Transverse colon (tissue), 4 donors: Measurements from ENCODE around the gene ARHGAP1.

Source experiments
- CTCF ChIP-seq, 5 experiments: fragments of 200-600 bp in 3 of 5; fragments of 450-650 bp in 2 of 5; sonication (generic) in 3 of 5; IDR thresholded peaks; 1 replicate in 2 of 5; 2 replicates in 3 of 5; pipeline ENCODE4 v1.5.1; 2016 to 2017; ENCODE audit warnings: antibody characterized with exemption in 5 of 5, inconsistent platforms in 3 of 5, mild to moderate bottlenecking in 2 of 5, moderate library complexity in 1 of 5
- EP300 ChIP-seq: sonication (generic); formaldehyde crosslinking; IDR thresholded peaks from one replicate; pipeline ENCODE4 v1.6.1; 2017; ENCODE audit warnings: antibody characterized with exemption, low read depth
- POLR2AphosphoS5 ChIP-seq, 3 donors: sonication (generic); formaldehyde crosslinking; IDR thresholded peaks; one replicate each; pipeline ENCODE4 v1.6.1; 2016; ENCODE audit warnings: antibody characterized with exemption in 3 of 3

- TF ChIP-seq CTCF (IDR thresholded peaks at IDR 0.05) (no peak), EP300 (no peak), POLR2AphosphoS5 (IDR thresholded peaks at IDR 0.05) (no peak)
Measured at GRCh38 chr11:46721286-46721685, 20.9 kb upstream of the ARHGAP1 start.
